AG09309 (cell line): ENCODE measurements around the gene PAX2.

Source experiments
- DNase-seq: peaks from one replicate; pipeline ENCODE4 v3.0.0-alpha.2; 2010; ENCODE audit warnings: low read depth
- H3K4me3 ChIP-seq: 2 replicates; pipeline ENCODE4 v1.5.1; 2011; ENCODE audit warnings: mild to moderate bottlenecking, low read depth, low read length, moderate library complexity; ENCODE audit not compliant: control insufficient read depth
- CTCF ChIP-seq: IDR thresholded peaks from 2 replicates; pipeline ENCODE4 v1.5.1; 2011; ENCODE audit warnings: mild to moderate bottlenecking, low read depth, low read length, inconsistent platforms; ENCODE audit not compliant: insufficient read depth, control insufficient read depth; ENCODE audit errors: missing control alignments

PAX2 gene

GRCh38 chr10:100829933-100830727, 84.7 kb downstream of the PAX2 start:
- no peak for DNase-seq
- TF ChIP-seq CTCF: no peak
- no peak overlapping the region for H3K4me3 ChIP-seq

GRCh38 chr10:100830728-100831111, 85.3 kb downstream of the PAX2 start:
- TF ChIP-seq CTCF: no peak
- H3K4me3 ChIP-seq: no peak overlapping the region

GRCh38 chr10:100831742-100832141, 86.4 kb downstream of the PAX2 start:
- DNase-seq: no peak
- H3K4me3 ChIP-seq: no peak overlapping the region
- TF ChIP-seq CTCF: no peak

More at GRCh38 chr10:100830728-100831111, 85.3 kb downstream of the PAX2 start:
- no peak for DNase-seq

- no peak overlapping the region for H3K4me3 ChIP-seq
- no peak for DNase-seq
- TF ChIP-seq CTCF: no peak
Observed at GRCh38 chr10:100835810-100836209, 90.4 kb downstream of the PAX2 start.

- H3K4me3 ChIP-seq: no peak overlapping the region
- no peak for DNase-seq
- no peak for TF ChIP-seq CTCF
Observed at GRCh38 chr10:100836891-100837290, 91.5 kb downstream of the PAX2 start.

- H3K4me3 ChIP-seq: no peak overlapping the region
- no peak for DNase-seq
- no peak for TF ChIP-seq CTCF
Observed at GRCh38 chr10:100837300-100837699, 91.9 kb downstream of the PAX2 start.

- no peak for TF ChIP-seq CTCF
- H3K4me3 ChIP-seq: no peak overlapping the region
- DNase-seq: no peak
Observed at GRCh38 chr10:100838986-100839385, 93.6 kb downstream of the PAX2 start.
